ENCODE measurements around the gene TLL1.

TLL1 gene

GRCh38 chr4:165986956-165987698 is 114.1 kb downstream of the TLL1 start:
- Histone ChIP-seq H3K4me2 (ENCODE audit: low read length) (no peak overlapping the region), H3K4me1 (ENCODE audit: insufficient read depth, low read length, severe bottlenecking) (no peaks in the 10 kb centered on the region), H3K27ac (ENCODE audit: low read depth, low read length, poor library complexity, severe bottlenecking) (no peak overlapping the region), H3K9me2 (ENCODE audit: low read depth, low read length) (no peaks in the 10 kb centered on the region), H3K4me3 (ENCODE audit: low read depth, low read length, poor library complexity, severe bottlenecking) (no peak overlapping the region), H3K79me2 (ENCODE audit: insufficient read depth, low read length) (no peaks in the 10 kb centered on the region), H3K27me3 (ENCODE audit: insufficient read depth, low read length) (no peaks in the 10 kb centered on the region), H3F3A (ENCODE audit: insufficient read depth, low read length) (no peaks in the 10 kb centered on the region), H3K9ac (ENCODE audit: low read length) (no peak overlapping the region), H2AFZ (ENCODE audit: low read length) (no peak overlapping the region), H4K20me1 (ENCODE audit: insufficient read depth, low read length) (no peaks in the 10 kb centered on the region), H3K9me3 (ENCODE audit: low read length) (no peaks in the 10 kb centered on the region), H3K36me3 (ENCODE audit: insufficient read depth, low read length) (no peaks in the 10 kb centered on the region)
- no peak for TF ChIP-seq EZH2 (IDR thresholded peaks at IDR 0.05; ENCODE audit: borderline replicate concordance, low read length)
- TF ChIP-seq CTCF (IDR thresholded peaks at IDR 0.05; ENCODE audit: low read length): no peak

- Histone ChIP-seq H3K9me2 (ENCODE audit: low read depth, low read length) (no peaks in the 10 kb centered on the region), H2AFZ (ENCODE audit: low read length) (no peak overlapping the region), H3K4me2 (ENCODE audit: low read length) (no peak overlapping the region), H3F3A (ENCODE audit: insufficient read depth, low read length) (no peaks in the 10 kb centered on the region), H3K27me3 (ENCODE audit: insufficient read depth, low read length) (no peaks in the 10 kb centered on the region), H3K4me3 (ENCODE audit: low read depth, low read length, poor library complexity, severe bottlenecking) (no peak overlapping the region), H3K27ac (ENCODE audit: low read depth, low read length, poor library complexity, severe bottlenecking) (no peak overlapping the region), H3K79me2 (ENCODE audit: insufficient read depth, low read length) (no peaks in the 10 kb centered on the region), H4K20me1 (ENCODE audit: insufficient read depth, low read length) (no peaks in the 10 kb centered on the region), H3K9me3 (ENCODE audit: low read length) (no peaks in the 10 kb centered on the region), H3K4me1 (ENCODE audit: insufficient read depth, low read length, severe bottlenecking) (no peaks in the 10 kb centered on the region), H3K36me3 (ENCODE audit: insufficient read depth, low read length) (no peaks in the 10 kb centered on the region), H3K9ac (ENCODE audit: low read length) (no peak overlapping the region)
- TF ChIP-seq EZH2 (IDR thresholded peaks at IDR 0.05; ENCODE audit: borderline replicate concordance, low read length) (no peak), CTCF (IDR thresholded peaks at IDR 0.05; ENCODE audit: low read length) (no peak)
Measured at GRCh38 chr4:165991325-165992180, 118.5 kb downstream of the TLL1 start.

GRCh38 chr4:165992283-165992682 is 119.2 kb downstream of the TLL1 start:
- H3K9me3 ChIP-seq (ENCODE audit: low read length): no peaks in the 10 kb centered on the region
- no peak for TF ChIP-seq CTCF (IDR thresholded peaks at IDR 0.05; ENCODE audit: low read length)
- no peak for TF ChIP-seq EZH2 (IDR thresholded peaks at IDR 0.05; ENCODE audit: borderline replicate concordance, low read length)
- no peaks in the 10 kb centered on the region for H3K79me2 ChIP-seq (ENCODE audit: insufficient read depth, low read length)
- no peaks in the 10 kb centered on the region for H4K20me1 ChIP-seq (ENCODE audit: insufficient read depth, low read length)
- no peak overlapping the region for H3K4me2 ChIP-seq (ENCODE audit: low read length)
- no peaks in the 10 kb centered on the region for H3K4me1 ChIP-seq (ENCODE audit: insufficient read depth, low read length, severe bottlenecking)
- no peak overlapping the region for H2AFZ ChIP-seq (ENCODE audit: low read length)
- H3K4me3 ChIP-seq (ENCODE audit: low read depth, low read length, poor library complexity, severe bottlenecking): no peak overlapping the region
- no peaks in the 10 kb centered on the region for H3K36me3 ChIP-seq (ENCODE audit: insufficient read depth, low read length)
- H3K9ac ChIP-seq (ENCODE audit: low read length): no peak overlapping the region
- H3K27ac ChIP-seq (ENCODE audit: low read depth, low read length, poor library complexity, severe bottlenecking): no peak overlapping the region
- no peaks in the 10 kb centered on the region for H3K9me2 ChIP-seq (ENCODE audit: low read depth, low read length)
- H3K27me3 ChIP-seq (ENCODE audit: insufficient read depth, low read length): no peaks in the 10 kb centered on the region
- H3F3A ChIP-seq (ENCODE audit: insufficient read depth, low read length): no peaks in the 10 kb centered on the region
